Measurements from ENCODE around the gene EIF2AK3.
A peak's percentile ranks its signal among the peaks of the same experiment; 100 is the strongest.

- TF ChIP-seq EZH2 (IDR thresholded peaks at IDR 0.05; ENCODE audit: low read length, missing control alignments) (peak; percentile 63), CTCF (conservative IDR thresholded peaks at IDR 0.05 in 1 of 2, IDR thresholded peaks at IDR 0.05 in 1 of 2; ENCODE audit: low read depth in 1 of 2, low read length in 2 of 2) (no peak)
Measured at GRCh38 chr2:88549616-88550292, 77.5 kb downstream of the EIF2AK3 start.

Data from fibroblast of lung (primary cell).